PC-9 (cell line): ENCODE measurements around the gene GPAM. TPM values are rescaled to one million over a fixed set of nuclear protein-coding genes. Genes with fewer than 3 reads are reported as not detected.

Experiments
- BruUV-seq: library from RNA; stranded (reverse); fragments of 400-500 nt; replicated peaks from 2 replicates; lab custom pipeline; 2021; lab: Mats Ljungman, UMichigan
- CTCF ChIA-PET: fragments of 300-600 bp; sonication (Branson Sonifier 250); formaldehyde crosslinking; loops from one replicate; lab custom pipeline; 2022; ENCODE audit warnings: antibody characterized with exemption; lab: Charles Lee
- POLR2A ChIA-PET: fragments of 300-600 bp; sonication (Branson Sonifier 250); formaldehyde crosslinking; loops from one replicate; lab custom pipeline; 2022; ENCODE audit warnings: antibody characterized with exemption; ENCODE audit not compliant: unreplicated experiment; lab: Charles Lee
- DNase-seq, 2 experiments: peaks; one replicate each; pipeline versions ENCODE4 v3.0.0 to v3.0.0-alpha.2; 2015 to 2022; ENCODE audit warnings: mixed read lengths in 1 of 2
- H2AFZ ChIP-seq: fragments of 200-600 bp; sonication (generic); 2 replicates; pipeline ENCODE4 v1.8.1; 2017; ENCODE audit warnings: antibody characterized with exemption
- H3F3A ChIP-seq: fragments of 200-600 bp; sonication (generic); 2 replicates; pipeline ENCODE4 v1.8.1; 2017; ENCODE audit warnings: antibody characterized with exemption, mild to moderate bottlenecking, low read depth; ENCODE audit not compliant: insufficient read depth
- H3K27ac ChIP-seq: fragments of 200-600 bp; sonication (generic); 2 replicates; pipeline ENCODE4 v1.6.1; 2016; ENCODE audit warnings: mixed run types
- H3K27me3 ChIP-seq: fragments of 200-600 bp; sonication (generic); 2 replicates; pipeline ENCODE4 v1.6.1; 2016; ENCODE audit warnings: low read depth, mixed run types; ENCODE audit not compliant: insufficient read depth
- H3K36me3 ChIP-seq: fragments of 200-600 bp; sonication (generic); 2 replicates; pipeline ENCODE4 v1.6.1; 2016; ENCODE audit warnings: low read depth, mixed run types
- H3K4me1 ChIP-seq: fragments of 200-600 bp; sonication (generic); replicated peaks from 2 replicates; pipeline ENCODE4 v1.6.1; 2016; ENCODE audit warnings: mixed run types; ENCODE audit not compliant: insufficient read depth
- H3K4me2 ChIP-seq: fragments of 200-600 bp; sonication (generic); 2 replicates; pipeline ENCODE4 v1.6.1; 2017; ENCODE audit warnings: mixed run types
- H3K4me3 ChIP-seq: fragments of 200-600 bp; sonication (generic); 2 replicates; pipeline ENCODE4 v1.6.1; 2016; ENCODE audit warnings: mixed run types
- H3K79me2 ChIP-seq: fragments of 200-600 bp; sonication (generic); 2 replicates; pipeline ENCODE4 v1.6.1; 2017; ENCODE audit warnings: low read depth, mixed run types
- H3K9me2 ChIP-seq: fragments of 200-600 bp; sonication (generic); 2 replicates; pipeline ENCODE4 v1.8.1; 2017; ENCODE audit warnings: mild to moderate bottlenecking; ENCODE audit not compliant: insufficient read depth
- H3K9me3 ChIP-seq: fragments of 200-600 bp; sonication (generic); 2 replicates; pipeline ENCODE4 v1.8.1; 2016; ENCODE audit warnings: low read depth; ENCODE audit not compliant: insufficient read depth
- H4K20me1 ChIP-seq: fragments of 200-600 bp; sonication (generic); 2 replicates; pipeline ENCODE4 v1.8.1; 2017; ENCODE audit not compliant: insufficient read depth
- CTCF ChIP-seq: fragments of 200-600 bp; sonication (generic); conservative IDR thresholded peaks from 2 replicates; pipeline ENCODE4 v1.6.1; 2017; ENCODE audit warnings: mixed run types, antibody characterized with exemption, mild to moderate bottlenecking, moderate library complexity
- EZH2 ChIP-seq: fragments of 200-600 bp; sonication (generic); IDR thresholded peaks from 2 replicates; pipeline ENCODE4 v1.8.0; 2017; ENCODE audit warnings: antibody characterized with exemption, low read depth
- intact Hi-C: fragments of 100-400 bp; cut with micrococcal nuclease; formaldehyde crosslinking; loops from one replicate; pipeline ENCODE4 v1.10.0; 2022; ENCODE audit not compliant: unreplicated experiment
- total RNA-seq: library from RNA; stranded (reverse); gene quantifications from 2 replicates; pipeline ENCODE4 v1.2.3, GENCODE V29; 2021

The GPAM gene
- total RNA-seq, 1 experiment from 2014 or later, result 4.2 TPM

- Histone ChIP-seq H3F3A (no peaks in the 10 kb centered on the region), H3K27ac (no peak overlapping the region), H3K79me2 (no peaks in the 10 kb centered on the region), H3K4me3 (no peak overlapping the region), H4K20me1 (no peaks in the 10 kb centered on the region), H3K36me3 (no peaks in the 10 kb centered on the region), H3K27me3 (no peaks in the 10 kb centered on the region), H3K4me1 (no peaks in the 10 kb centered on the region), H3K9me2 (no peaks in the 10 kb centered on the region), H3K9me3 (no peaks in the 10 kb centered on the region), H2AFZ (no peak overlapping the region), H3K4me2 (no peak overlapping the region)
- CTCF ChIA-PET, result no interaction called here
- TF ChIP-seq EZH2 (no peak), CTCF (no peak)
- DNase-seq, result no peak
- POLR2A ChIA-PET, result no interaction called here
- intact Hi-C loops, result no loop called here
- BruUV-seq, result no TSS peak
These were observed 6.3 kb downstream of the GPAM start for GRCh38 chr10:112177247-112177646.

GRCh38 chr10:112176543-112176942 is 7.0 kb downstream of the GPAM start:
- TF ChIP-seq CTCF (no peak), EZH2 (no peak)
- no peak overlapping the region for H3K27ac ChIP-seq
- no TSS peak for BruUV-seq
- H3K4me1 ChIP-seq, result no peaks in the 10 kb centered on the region
- POLR2A ChIA-PET, result no interaction called here
- no peak overlapping the region for H2AFZ ChIP-seq
- H3K79me2 ChIP-seq, result no peaks in the 10 kb centered on the region
- no peak overlapping the region for H3K4me2 ChIP-seq
- no peaks in the 10 kb centered on the region for H4K20me1 ChIP-seq
- no peaks in the 10 kb centered on the region for H3K9me2 ChIP-seq
- H3K4me3 ChIP-seq, result no peak overlapping the region
- CTCF ChIA-PET, result no interaction called here
- H3K36me3 ChIP-seq, result no peaks in the 10 kb centered on the region
- H3F3A ChIP-seq, result no peaks in the 10 kb centered on the region
- intact Hi-C loops, result no loop called here
- H3K9me3 ChIP-seq, result no peaks in the 10 kb centered on the region
- no peaks in the 10 kb centered on the region for H3K27me3 ChIP-seq
- DNase-seq, result no peak

- no peak for DNase-seq
- BruUV-seq, result no TSS peak
- Histone ChIP-seq H4K20me1 (no peaks in the 10 kb centered on the region), H3K36me3 (no peaks in the 10 kb centered on the region), H3F3A (no peaks in the 10 kb centered on the region), H3K9me2 (no peaks in the 10 kb centered on the region), H3K27me3 (no peaks in the 10 kb centered on the region), H2AFZ (no peak overlapping the region), H3K9me3 (no peaks in the 10 kb centered on the region), H3K4me1 (no peaks in the 10 kb centered on the region), H3K4me3 (no peak overlapping the region), H3K27ac (no peak overlapping the region), H3K4me2 (no peak overlapping the region), H3K79me2 (no peaks in the 10 kb centered on the region)
- intact Hi-C loops, result no loop called here
- ChIA-PET POLR2A (no interaction called here), CTCF (no interaction called here)
- TF ChIP-seq EZH2 (no peak), CTCF (no peak)
These were observed 8.2 kb downstream of the GPAM start for GRCh38 chr10:112175409-112175808.
